Adrenal gland (tissue), 12 donors: Measurements from ENCODE around the gene DPH1. TPM values are rescaled to one million over a fixed set of nuclear protein-coding genes. Genes with fewer than 3 reads are reported as not detected.

ENCODE experiments used
- DNase-seq, 7 donors: peaks; one replicate each; pipeline ENCODE4 v3.0.0-alpha.2; 2019 to 2020
- H3K27ac ChIP-seq, 5 donors: fragments of 200-600 bp; sonication (generic) in 4 of 5; 1 replicate in 3 of 5; 2 replicates in 2 of 5; pipeline versions ENCODE4 v1.5.1 to v1.8.0; 2016 to 2020; ENCODE audit warnings: mild to moderate bottlenecking in 1 of 5
- H3K27me3 ChIP-seq: fragments of 200-600 bp; 2 replicates; pipeline ENCODE4 v1.8.0; 2021
- H3K36me3 ChIP-seq, 2 donors: fragments of 200-600 bp; replicated peaks in 1 of 2; 1 replicate in 1 of 2; 2 replicates in 1 of 2; pipeline versions ENCODE4 v1.5.1 to v1.8.0; 2018 to 2022
- H3K4me1 ChIP-seq, 2 donors: fragments of 200-600 bp; replicated peaks in 1 of 2; 1 replicate in 1 of 2; 2 replicates in 1 of 2; pipeline versions ENCODE4 v1.5.1 to v1.8.0; 2018 to 2021
- H3K4me3 ChIP-seq, 4 donors: fragments of 200-600 bp; sonication (generic) in 3 of 4; one replicate each; pipeline ENCODE4 v1.5.1; 2016 to 2018
- H3K9me3 ChIP-seq, 3 donors: fragments of 200-600 bp; sonication (generic) in 1 of 3; replicated peaks in 1 of 3; 1 replicate in 2 of 3; 2 replicates in 1 of 3; pipeline versions ENCODE4 v1.5.1 to v1.8.0; 2016 to 2021
- CTCF ChIP-seq, 6 experiments: fragments of 450-650 bp in 4 of 6; fragments of 200-600 bp in 2 of 6; sonication (generic) in 1 of 6; IDR thresholded peaks; 1 replicate in 5 of 6; 2 replicates in 1 of 6; pipeline versions ENCODE4 v1.5.1 to v1.8.0; 2016 to 2021; ENCODE audit warnings: antibody characterized with exemption in 6 of 6, mild to moderate bottlenecking in 2 of 6, moderate library complexity in 1 of 6
- POLR2A ChIP-seq, 2 donors: fragments of 450-650 bp; IDR thresholded peaks; one replicate each; pipeline ENCODE4 v1.6.1; 2017; ENCODE audit warnings: antibody characterized with exemption in 2 of 2, mild to moderate bottlenecking in 2 of 2, moderate library complexity in 1 of 2
- WGBS, 4 donors: extraction: QIAGEN DNeasy Blood & Tissue Kit in 2 of 4; methylation state at CpG; one replicate each; pipeline versions ENCODE4 v1.1.5 to v1.1.7; 2013 to 2017; 5-methylcytosine and 5-hydroxymethylcytosine counted together
- intact Hi-C, 2 donors: fragments of 100-400 bp; cut with DNase I; formaldehyde crosslinking; loops; one replicate each; pipeline versions ENCODE4 v1.14.1 to v1.15.0; 2022 to 2023
- polyA plus RNA-seq, 3 donors: library from polyadenylated mRNA; stranded (reverse); fragments of 200-250 nt in 2 of 3; fragments of 350-450 nt in 1 of 3; fragmentation: Illumina TruSeq in 1 of 3; extraction: RNeasy Lipid Tissue Mini Kit (QIAGEN cat#74804) in 1 of 3; gene quantifications; one replicate each; pipeline ENCODE4 v1.2.3, GENCODE V29; 2013 to 2014
- total RNA-seq, 9 donors: library from RNA; depleted of rRNA in 4 of 9; stranded (reverse); fragments of >200 nt in 4 of 9; fragments of 120-200 nt in 1 of 9; fragmentation: NEBNext Ultra II Directional in 1 of 9; extraction: Animal tissue kit (Norgen Biotek cat#: 25700) in 1 of 9; gene quantifications; one replicate each; pipeline versions ENCODE4 v1.1.0 to v1.2.4, GENCODE V29; 2013 to 2023
- donor health status: healthy with polysubstance abuse.
- donor health status: Bipolar disorder and iron deficiency.
- donor health status: DM: yes; HTN: yes; CAD: no.
- donor health status: DM: no; HTN: no; CAD: no.
- donor health status: DM: no; HTN: no; CAD: no.
- donor health status: DM: yes; HTN: yes; CAD: no.

DPH1 gene
- total and polyA plus RNA-seq, 12 donors, result 29.3 to 100 (median 57.7) TPM

- no peak for TF ChIP-seq CTCF (IDR thresholded peaks at IDR 0.05)
- TF ChIP-seq POLR2A (IDR thresholded peaks at IDR 0.05), result no peak
- peak overlapping the region in 4 of 5 donors; percentile 37 to 88 (median 72) for H3K27ac ChIP-seq
- H3K4me1 ChIP-seq, result peaks cover 6 to 22% of the 10 kb centered on the region in 2 donors
- H3K36me3 ChIP-seq, result no peaks in the 10 kb centered on the region
- intact Hi-C loops, result loop anchor here (5.0 to 10.0 kb wide), 4 partner anchors 118 to 228 kb away; no protein-coding TSS in a partner anchor
- no peak for DNase-seq
- H3K9me3 ChIP-seq, result no peaks in the 10 kb centered on the region
- H3K4me3 ChIP-seq, result peak overlapping the region in 1 of 4 donors; percentile 72
- no peaks in the 10 kb centered on the region for H3K27me3 ChIP-seq
- 39 to 53% (median 45%) methylated on average over 22 to 85 of the region's 85 CpGs for WGBS, 4 donors
Observed at GRCh38 chr17:2056206-2057174, 26.5 kb downstream of the DPH1 start.

- no peak for DNase-seq
Observed at GRCh38 chr17:2057175-2057759, 27.3 kb downstream of the DPH1 start.

GRCh38 chr17:2057760-2058585 lies 28.0 kb downstream of the DPH1 start:
- no peaks in the 10 kb centered on the region for H3K9me3 ChIP-seq
- no peaks in the 10 kb centered on the region for H3K36me3 ChIP-seq
- H3K4me1 ChIP-seq, result peaks cover 6 to 27% of the 10 kb centered on the region in 2 donors
- no peak for TF ChIP-seq POLR2A (IDR thresholded peaks at IDR 0.05)
- no peak for TF ChIP-seq CTCF (IDR thresholded peaks at IDR 0.05)
- WGBS, 4 donors, result 42 to 65% (median 56%) methylated on average over 18 to 98 of the region's 98 CpGs
- intact Hi-C loops, result loop anchor here (5.0 to 10.0 kb wide), 4 partner anchors 117 to 227 kb away; no protein-coding TSS in a partner anchor
- H3K4me3 ChIP-seq, result peak overlapping the region in 1 of 4 donors; percentile 72
- peak in 2 of 7 donors; percentile 35 to 55 for DNase-seq
- peak overlapping the region in 4 of 5 donors; percentile 37 to 88 (median 62) for H3K27ac ChIP-seq
- no peaks in the 10 kb centered on the region for H3K27me3 ChIP-seq

More at GRCh38 chr17:2057175-2057759, 27.3 kb downstream of the DPH1 start:
- no peaks in the 10 kb centered on the region for H3K27me3 ChIP-seq
- peaks cover 6 to 27% of the 10 kb centered on the region in 2 donors for H3K4me1 ChIP-seq
- no peaks in the 10 kb centered on the region for H3K9me3 ChIP-seq
- TF ChIP-seq POLR2A (IDR thresholded peaks at IDR 0.05) (no peak), CTCF (IDR thresholded peaks at IDR 0.05) (no peak)
- intact Hi-C loops, result loop anchor here (5.0 to 10.0 kb wide), 4 partner anchors 118 to 228 kb away; no protein-coding TSS in a partner anchor
- 37 to 56% (median 46%) methylated on average over 2 to 81 of the region's 81 CpGs for WGBS, 4 donors
- H3K36me3 ChIP-seq, result no peaks in the 10 kb centered on the region
- H3K4me3 ChIP-seq, result peak overlapping the region in 1 of 4 donors; percentile 72
- H3K27ac ChIP-seq, result peak overlapping the region in 3 of 5 donors; percentile 37 to 88 (median 78)
